Stimulated activated CD4-positive, alpha-beta T cell treated with anti-CD3 and anti-CD28 coated beads, Interleukin-15, amount 100 ng/mL, for 24 hours (primary cell): Measurements from ENCODE around the gene AUTS2.

Experiments used
- DNase-seq: peaks from one replicate; pipeline ENCODE4 v3.0.0-alpha.2; 2020

AUTS2 gene

DNA sequence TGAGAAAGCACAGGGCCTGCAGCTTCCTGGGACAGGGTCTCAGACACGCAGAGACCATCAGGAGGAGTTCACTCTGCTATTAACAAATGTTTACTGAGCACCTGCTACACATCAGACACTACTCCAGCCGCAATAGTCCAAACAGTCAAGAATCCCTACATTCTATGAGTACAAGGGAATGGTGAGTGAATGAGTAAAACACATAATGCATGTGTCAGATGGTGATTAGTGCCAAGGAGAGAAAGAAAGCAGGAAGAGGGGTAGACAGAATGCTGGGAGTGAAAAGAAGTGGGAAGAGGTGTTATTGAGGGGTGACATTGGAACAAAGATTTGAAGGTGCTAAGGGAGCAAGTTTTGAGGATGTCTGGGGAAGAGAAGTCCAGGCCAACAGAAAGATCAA is 899.5 kb downstream of the AUTS2 start:
- no peak for DNase-seq

DNA sequence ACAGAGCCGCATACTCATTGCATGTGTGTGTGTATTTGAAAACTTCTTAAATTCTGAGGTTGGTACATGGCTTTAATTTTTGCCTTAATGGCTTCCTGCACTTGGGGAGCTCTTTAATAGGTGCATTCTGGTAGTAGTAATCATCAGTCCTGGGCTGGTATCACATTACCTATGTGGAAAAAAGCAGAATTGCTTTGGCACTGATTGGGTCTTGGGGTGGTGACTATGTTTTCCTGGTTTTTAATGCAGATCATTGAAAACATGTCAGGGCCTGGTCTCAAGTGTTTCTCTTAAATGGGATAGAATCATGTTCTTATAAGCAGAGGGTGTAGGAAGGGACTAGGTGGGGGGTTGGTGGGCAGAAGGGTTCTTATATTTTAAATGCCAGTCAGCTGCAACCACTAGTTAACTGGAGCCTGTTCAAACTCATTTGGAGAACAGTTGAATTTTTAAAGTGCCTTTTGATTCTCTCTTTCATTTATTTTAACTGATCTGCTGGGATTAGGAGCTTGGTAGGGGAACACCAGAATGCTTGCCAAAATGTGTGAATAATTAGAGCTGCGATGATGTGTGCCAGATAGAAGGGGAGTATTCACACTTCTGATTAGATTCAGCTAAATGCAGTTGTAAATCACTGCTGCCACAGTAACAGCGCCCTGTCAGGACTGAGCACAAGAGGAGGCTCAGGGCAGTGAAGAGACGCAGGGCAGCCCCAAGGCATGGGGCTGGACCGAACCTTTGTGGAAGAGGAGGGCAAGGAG is 900.1 kb downstream of the AUTS2 start:
- DNase-seq: no peak

DNA sequence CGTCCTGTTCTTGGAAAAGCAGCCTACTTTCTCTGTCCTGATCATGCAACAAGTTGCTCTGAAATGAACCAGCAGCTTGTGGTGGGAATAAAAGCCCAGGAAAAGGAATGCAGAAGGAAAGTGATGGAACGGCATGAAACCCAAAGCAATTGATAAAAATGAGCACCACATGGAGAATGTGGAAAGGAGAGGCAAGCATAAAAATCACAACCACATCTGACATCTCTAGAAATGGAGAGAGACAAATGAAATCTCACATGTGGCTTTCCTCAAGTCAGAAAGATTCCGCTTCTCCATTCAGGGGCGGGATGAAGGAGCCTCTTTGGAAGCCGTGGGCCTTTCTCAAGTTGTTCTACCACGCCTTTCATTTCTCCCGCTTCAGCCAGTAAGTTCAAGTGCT is 902.0 kb downstream of the AUTS2 start:
- no peak for DNase-seq

DNA sequence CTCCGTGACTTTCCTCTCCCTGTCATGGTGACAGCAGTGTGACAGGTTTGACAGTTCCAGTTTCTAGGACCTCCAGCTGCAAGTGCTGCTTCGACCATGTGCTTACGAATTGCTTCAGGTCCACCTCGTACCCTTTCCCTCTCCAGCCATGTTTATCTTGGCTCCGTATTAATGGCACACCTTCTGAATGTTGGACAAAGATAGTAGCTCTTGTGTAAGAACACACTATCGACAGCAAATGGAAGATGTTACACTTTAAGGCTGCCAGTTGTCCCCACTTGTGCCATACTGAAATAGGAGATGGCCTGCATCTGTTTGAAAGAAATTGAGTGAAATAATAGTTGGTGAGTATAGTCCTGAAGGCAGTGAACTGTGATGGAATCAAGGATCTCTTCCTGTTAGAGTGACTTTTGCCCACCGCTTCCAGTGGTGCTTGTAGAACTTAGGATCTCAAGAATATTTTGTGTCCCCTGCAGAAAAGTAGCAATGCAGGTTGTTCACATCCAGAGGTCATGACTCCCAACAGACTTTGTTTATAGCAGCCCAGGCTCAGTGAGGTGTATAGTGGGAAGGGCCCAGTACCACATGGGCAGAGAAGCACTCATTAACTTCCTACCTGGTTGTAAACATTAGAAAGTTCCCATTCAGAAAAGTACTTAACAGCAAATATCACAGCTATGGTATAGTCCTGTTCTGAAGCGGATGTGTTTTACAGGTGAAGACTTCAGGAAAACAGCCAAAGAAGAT is 904.0 kb downstream of the AUTS2 start:
- no peak for DNase-seq

DNA sequence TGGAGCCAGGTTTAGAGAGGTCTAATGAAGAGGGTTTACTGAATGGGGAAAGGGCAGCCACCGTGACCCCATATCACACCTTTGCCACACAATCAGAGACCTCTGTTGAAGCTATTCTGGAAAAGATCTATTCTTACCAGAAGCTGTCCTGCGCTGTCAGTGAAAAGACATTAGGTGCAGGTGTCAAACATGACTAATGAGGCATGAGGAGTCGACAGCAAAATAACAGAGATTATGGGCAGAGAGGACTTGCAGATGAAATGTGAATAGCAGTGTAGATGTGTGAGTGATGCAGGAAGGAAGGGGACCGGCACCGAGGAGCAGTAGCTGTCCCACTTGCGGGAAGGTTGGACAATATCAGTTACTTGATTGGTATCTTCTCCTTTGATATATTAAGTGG is 906.0 kb downstream of the AUTS2 start:
- DNase-seq: no peak

DNA sequence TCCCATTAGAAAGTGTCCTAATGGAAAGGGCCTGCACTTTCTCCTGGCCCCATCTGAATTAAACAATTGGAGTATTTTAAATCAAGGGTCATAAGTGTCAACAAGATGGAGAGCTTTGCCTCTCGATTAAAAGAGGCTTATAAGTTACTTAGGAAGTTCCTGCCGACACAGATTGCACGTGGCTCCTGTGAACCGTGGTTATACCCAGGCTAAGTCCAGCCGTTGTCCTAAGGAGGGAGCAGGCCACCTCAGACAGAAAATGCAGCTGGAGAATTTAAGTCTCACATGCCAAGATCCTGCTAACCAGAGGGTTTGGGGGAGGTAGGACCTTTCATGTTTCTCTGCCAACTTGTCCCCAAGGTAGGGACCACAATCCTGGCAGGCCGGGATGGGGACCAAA is 907.2 kb downstream of the AUTS2 start:
- no peak for DNase-seq

DNA sequence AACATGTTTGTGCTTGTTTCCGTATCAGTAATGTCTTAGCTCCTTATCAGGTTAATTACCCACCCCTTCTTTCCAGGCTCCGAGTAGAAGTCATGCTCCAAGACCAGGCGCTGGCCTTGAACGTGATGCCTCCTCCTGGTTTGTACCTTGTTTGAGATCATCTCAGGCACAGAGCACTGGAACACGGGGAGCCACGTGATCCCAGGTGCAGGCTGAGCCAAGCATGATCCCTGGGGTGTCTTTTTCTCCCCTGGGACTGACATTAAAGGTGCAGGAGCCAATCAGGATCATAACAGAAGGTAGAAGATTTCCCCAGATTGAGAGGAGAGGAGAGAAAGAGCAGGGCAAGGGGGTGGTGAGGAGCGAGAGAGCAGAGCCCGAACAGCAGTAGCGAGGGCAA is 907.6 kb downstream of the AUTS2 start:
- no peak for DNase-seq

DNA sequence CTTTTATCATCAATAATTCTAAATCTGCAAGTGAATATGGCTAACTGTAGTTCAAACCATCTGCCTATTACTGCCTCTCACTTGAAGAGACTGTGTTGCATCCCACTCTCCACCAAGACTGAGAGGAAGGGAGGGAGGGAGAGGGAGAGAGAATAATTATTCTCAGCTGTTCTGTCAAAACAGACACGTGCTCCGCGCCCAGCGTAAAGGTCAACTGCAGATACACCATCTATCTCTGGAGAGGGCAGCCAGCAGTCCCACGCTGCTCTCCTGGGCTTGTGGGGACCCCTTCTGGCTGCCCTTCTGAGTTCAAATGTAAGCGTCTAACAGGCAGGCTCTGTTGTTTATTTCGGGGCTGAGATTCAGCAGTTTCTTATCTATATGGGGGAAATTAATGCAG is 908.2 kb downstream of the AUTS2 start:
- no peak for DNase-seq

DNA sequence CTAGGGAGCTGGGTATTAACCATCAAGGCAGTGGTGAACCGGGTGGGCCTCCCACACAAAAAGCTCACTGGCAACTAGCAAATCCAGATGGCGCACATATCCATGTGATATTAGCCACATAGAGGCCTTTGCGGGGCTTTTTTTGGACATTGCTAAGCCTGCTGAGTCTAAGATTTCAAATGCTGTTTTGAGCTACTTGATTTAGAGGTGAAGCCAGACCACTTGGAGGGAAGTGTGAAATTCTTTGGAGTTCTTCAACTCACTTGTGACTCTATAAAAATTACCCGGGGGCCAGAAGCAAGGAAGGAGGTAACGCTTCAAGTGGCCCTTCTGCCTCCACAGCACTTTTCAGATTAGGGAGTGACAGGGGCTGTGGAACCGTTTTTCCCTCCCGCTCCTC is 913.9 kb downstream of the AUTS2 start:
- no peak for DNase-seq

DNA sequence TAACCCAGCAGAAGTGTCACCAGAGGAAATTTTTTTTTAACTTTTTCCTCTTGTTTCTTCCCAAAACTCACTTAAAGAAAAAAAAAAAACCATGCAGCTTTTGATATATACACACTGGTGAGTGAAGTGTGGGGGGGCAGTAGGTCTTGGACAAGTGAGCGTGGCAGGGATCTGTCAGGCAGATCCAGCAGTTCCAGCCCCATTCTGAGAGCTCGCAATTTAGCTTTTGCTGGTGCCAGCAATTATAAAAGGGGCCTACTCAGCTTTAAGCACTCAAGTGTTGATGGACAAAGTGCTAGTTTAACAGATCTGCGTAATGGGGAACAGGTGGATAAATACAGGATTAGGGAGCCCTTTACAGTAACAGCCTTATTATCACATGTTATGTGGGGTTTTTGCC is 914.5 kb downstream of the AUTS2 start:
- no peak for DNase-seq

DNA sequence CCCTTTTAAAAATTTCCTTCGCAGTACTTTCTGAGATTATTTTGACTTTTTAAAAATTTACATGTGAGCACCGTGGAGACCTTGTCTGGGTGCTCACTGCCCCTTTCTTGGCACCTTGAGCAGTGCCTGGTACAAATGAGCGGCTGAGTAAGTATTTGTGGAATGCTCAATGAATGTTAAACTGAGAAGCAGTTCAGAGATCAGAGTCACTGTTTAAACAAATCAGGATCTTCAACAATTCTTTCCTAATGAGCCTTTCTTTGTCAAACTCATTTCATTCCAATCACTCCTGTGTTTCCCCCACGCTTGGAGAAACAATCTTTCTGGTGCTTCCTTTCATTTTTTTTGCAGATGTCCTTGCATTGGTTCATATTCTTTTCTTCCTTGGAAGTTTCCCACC is 922.3 kb downstream of the AUTS2 start:
- DNase-seq: no peak

DNA sequence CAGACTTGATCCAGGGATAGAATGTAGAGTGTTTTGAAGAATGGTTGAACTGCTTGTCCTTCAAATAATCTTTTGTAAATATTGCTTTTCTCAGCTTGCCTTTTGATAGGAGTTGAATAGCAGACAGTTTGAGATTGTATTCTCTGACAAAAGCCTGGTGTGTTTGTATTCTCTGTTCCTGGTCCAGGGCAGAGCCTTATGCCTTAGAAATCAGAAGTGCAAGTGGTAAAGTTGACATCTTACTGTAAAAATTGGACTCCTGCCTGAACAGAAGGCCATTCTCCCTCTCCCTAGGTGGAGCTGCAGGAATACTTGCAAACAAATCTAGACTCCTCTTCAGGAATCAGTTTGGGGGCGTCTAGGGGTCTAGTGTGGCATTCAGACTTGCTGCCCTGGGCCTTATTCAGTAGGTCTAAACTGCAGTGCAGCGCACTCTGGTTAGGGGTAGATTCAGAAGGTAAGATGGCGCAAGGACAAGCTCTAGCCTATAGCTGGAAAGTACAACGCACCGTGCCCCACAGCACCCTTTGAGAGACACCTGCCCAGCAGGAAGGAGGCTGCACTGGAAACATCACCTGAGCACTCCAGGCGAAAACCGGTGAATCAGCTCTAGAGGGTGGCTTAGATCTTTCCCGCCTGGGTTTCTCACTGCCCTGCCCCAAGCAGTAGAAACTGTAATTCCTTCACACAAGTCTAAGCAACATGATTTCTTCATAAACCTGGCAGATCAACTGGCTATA is 925.1 kb downstream of the AUTS2 start:
- no peak for DNase-seq

DNA sequence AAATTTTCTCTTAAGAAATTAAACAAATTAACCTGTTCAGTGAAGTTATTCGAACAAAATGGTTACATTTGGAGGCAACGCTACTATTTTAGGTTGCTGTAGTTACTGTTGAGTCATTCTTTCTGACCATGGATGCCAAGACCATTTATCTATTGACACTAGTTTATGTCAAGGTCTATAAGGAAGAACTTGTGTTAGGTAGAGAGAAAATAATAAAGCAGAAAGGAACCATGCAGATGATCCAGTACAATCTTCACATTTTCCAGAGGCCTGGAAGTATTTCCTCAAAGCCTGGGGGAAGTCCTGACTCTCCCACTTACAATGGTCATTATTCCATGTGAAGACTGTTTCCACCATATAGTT is 925.7 kb downstream of the AUTS2 start:
- no peak for DNase-seq

DNA sequence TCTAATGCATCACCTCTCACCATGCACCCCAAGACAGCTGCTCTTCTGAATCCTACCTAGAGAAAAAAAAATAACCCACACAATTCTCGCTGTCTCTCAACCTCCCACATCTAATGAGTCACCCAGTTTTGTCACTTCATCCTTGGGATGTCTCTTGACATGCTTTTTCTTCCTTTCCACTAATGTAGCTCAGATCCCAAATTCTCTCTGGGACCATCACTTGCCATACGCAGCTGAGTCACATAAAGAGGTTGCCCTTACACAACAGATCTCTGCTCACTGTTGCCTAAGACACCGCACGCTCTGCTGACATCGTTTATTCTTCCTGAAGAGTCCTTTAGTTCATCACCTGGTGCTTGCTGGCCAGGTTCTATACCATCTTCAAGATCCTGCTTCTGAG is 927.7 kb downstream of the AUTS2 start:
- no peak for DNase-seq

DNA sequence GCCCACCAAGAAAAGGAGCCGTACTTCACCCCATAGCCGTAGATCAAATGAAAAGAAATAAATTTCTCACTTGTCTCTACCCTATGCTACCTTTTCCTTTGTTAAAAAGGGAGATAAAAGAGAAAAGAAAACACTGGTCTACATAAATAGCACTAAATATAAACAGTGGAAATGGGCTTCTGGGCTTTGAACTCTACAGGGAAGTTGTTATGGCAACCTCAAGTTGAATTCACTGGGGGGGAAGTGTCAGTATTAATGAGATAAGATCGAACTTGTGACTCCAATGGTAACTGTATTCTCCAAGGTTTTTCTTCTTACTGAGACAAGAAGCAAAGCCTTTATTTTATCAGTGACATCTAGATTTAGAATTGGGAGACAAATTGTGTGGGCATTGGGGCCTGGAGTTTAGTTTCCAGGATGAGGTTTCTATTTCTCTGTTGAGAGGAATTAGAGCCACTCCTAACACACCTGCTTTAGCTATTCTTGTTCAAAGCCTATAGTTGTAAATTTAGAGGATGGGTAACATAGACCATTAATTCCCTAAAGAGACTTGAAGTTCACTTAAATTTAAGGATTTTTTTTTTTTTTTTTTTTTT is 929.3 kb downstream of the AUTS2 start:
- DNase-seq: no peak

DNA sequence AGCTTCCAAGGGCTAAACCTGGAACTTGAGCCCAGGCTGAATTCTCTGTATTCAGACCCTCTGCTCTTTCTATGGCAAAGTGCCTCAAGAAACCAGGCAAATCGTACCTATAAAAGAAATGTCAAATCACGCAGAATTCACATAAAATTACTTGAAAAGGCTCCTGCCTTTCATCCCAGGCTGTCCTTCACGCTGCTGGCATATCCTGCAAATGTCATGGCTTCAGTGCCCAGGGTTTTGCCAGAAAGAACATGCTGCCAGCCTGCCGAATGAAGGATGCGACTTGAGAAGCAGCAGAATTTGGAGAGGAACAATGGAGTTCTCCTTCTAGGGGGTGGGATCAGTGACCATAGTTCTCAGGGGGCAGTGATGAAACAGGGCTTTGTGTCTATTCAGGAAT is 931.2 kb downstream of the AUTS2 start:
- no peak for DNase-seq

DNA sequence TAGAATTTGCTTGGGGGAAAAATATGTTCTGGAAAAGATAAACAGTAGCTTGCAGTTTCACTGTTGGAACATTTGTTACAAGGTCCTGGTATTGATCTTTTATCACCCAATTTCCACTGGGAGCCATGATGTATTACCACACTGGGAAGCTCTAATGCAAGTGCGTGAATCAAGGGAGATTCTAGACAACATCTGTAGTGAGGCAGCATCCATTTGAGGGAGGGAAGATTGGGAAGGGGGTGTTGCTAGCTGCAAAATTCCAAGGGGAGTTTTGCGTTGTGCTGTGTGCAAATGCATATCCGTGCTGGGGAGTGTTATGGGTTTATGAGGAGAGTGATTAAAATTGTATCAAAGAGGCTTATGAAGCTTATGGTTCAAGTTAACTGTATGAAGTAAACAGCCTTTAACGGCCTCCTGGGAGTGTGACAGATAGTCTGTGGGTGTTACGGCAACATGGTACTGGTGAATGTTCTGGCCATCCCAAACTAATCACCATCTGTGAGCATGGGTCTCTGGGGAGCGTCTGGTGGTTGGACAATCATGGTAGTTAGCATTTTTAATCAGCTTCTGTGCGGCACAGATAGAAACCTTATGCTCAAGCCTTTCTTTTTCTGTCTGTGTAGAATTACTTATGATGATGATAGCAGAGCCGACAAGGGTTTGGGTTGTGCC is 931.8 kb downstream of the AUTS2 start:
- no peak for DNase-seq

DNA sequence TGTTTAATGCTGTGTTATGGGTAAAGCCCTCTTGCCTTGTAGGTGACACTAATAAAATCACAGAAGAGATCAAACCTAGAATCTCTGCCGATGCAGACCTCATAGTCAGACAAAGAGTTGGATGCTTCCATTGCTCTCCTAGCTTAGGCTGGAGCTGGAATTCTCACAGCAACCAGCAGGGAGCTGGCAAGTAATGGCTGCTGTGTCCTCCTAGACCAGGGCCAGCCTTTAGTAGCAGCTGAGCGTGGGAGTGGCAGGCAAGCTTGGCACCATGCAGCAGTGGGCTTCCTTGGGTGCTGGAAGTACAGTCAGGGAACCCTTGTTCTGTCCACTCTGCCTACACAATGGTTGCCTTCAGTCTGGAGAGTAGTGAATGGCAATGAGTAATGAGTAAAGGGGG is 935.3 kb downstream of the AUTS2 start:
- DNase-seq: no peak

DNA sequence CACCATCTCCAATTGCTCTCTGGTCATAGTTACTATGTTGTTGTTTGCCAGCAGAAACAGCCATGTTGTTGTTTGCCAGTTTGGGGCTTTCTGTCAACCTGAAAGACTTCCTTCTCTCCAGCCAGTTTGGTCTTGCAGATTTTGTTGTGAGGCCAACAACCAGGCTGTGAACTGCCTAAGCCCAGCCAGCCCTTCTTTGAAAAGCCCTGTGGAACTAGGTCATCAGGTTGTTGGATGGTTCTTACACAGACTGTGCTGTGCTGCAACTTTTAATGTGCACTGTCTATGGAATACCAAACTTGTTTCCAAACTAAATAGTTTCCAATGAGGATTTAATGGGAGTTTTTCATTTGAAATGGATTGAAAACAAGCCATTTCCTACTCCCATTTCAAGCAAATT is 940.9 kb downstream of the AUTS2 start:
- DNase-seq: no peak

DNA sequence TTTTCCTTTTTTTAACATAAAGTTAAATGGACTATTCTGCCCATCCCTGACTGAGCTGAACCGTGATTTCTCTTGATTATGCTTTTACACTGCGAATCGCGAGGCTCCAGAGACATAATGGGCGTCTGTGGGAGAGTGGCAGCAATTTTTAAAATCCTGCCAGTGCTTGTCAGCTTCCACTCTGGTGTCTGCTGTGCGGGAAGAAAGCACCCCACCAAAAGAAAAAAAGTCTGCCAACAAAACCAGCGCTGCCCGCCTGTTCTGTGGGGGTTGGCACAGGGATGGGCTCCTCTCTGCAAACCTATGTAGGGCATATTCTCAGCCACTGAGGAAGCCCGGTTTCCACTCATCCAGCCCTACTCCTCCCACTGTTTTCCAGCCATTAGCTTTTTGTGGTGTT is 941.3 kb downstream of the AUTS2 start:
- DNase-seq: no peak

DNA sequence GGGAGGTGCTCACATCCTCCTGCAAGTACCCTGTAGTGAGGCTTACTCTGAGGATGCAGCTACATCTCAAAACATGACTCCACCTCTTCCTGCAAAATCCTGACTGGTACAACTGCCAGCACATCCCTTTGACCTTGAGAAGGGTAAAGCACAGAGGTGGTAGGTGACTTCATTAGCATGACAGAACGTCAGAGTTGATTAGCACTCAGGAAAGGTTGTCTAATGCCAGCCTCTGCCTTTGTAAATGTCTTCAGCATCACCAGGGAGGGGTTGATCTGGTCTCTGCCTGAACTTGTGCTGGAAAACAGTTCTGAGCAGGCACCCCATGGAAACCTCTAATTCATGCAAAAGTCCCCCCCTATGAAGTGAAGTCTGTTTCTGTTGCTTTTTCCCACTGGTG is 942.4 kb downstream of the AUTS2 start:
- no peak for DNase-seq

DNA sequence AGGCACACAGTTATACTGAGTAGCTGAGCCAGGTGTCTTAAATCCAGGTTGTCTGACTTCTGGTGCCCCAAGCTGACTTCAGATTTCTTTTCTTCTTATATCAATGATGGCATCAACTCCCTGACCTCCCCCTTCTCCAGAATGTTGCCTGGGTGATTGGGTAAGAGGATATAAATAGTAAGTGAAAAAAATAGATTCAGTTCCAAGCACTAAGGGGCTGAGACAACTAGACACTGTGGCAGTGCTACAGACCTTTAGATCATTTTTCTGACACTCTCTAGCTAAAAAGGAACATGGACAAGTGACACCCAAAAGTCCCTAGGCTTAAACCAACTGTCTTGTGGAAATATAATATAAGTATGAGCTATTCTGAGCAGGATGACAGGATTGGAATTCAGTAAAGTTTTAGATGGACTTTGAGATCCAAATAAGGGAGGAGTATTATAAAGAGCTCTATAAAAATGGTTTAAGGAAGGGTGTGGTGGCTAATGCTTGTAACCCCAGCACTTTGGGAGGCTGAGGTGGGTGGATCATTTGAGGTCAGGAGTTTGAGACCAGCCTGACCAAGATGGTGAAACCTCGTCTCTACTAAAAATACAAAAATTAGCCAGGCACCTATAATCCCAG is 944.6 kb downstream of the AUTS2 start:
- no peak for DNase-seq

DNA sequence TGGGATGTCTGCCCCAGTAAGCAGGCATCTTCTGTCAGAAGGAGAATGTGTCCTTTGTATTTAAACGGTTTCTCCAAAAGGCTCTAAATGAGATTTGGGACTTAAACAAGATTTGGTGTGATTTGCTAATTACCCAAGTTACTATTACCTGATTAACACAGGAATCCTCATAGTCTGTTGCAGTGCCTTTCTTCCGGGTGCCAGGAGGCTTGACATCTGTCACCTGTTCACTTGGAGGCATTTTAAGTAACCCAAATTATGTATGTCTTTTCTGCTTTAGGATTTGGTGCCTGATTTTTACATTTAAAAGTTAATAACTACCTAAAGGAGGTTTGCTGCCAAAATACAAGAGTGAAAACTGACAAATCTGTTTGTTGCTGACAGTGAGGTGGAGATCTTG is 945.7 kb downstream of the AUTS2 start:
- DNase-seq: no peak
